SKM-1 (cell line): ENCODE results near the gene NHS.

Experiments
- DNase-seq: peaks from one replicate; lab custom pipeline; 2025; ENCODE audit not compliant: unreplicated experiment; lab: John Stamatoyannopoulos, UW

Gene NHS

GRCh38 chrX:17580539-17581152 is 205.6 kb downstream of the NHS start:
- DNase-seq, result no peak

- DNase-seq, result no peak
Observed at GRCh38 chrX:17581641-17582040, 206.6 kb downstream of the NHS start.

GRCh38 chrX:17584248-17584681 is 209.3 kb downstream of the NHS start:
- DNase-seq, result no peak

- no peak for DNase-seq
Observed at GRCh38 chrX:17585006-17585405, 210.0 kb downstream of the NHS start.

- DNase-seq, result no peak
Observed at GRCh38 chrX:17587366-17587765, 212.4 kb downstream of the NHS start.

- no peak for DNase-seq
Observed at GRCh38 chrX:17588303-17588702, 213.3 kb downstream of the NHS start.

- no peak for DNase-seq
Observed at GRCh38 chrX:17590892-17591740, 216.1 kb downstream of the NHS start.

GRCh38 chrX:17591741-17592110 is 216.7 kb downstream of the NHS start:
- no peak for DNase-seq

- no peak for DNase-seq
Observed at GRCh38 chrX:17592117-17592516, 217.1 kb downstream of the NHS start.

- DNase-seq, result no peak
Observed at GRCh38 chrX:17594693-17595092, 219.7 kb downstream of the NHS start.

GRCh38 chrX:17595456-17596035 is 220.5 kb downstream of the NHS start:
- no peak for DNase-seq

- no peak for DNase-seq
Observed at GRCh38 chrX:17596061-17596460, 221.1 kb downstream of the NHS start.

GRCh38 chrX:17596546-17597205 is 221.7 kb downstream of the NHS start:
- no peak for DNase-seq

GRCh38 chrX:17597327-17597726 is 222.3 kb downstream of the NHS start:
- DNase-seq, result no peak

GRCh38 chrX:17597836-17598439 is 222.9 kb downstream of the NHS start:
- DNase-seq, result no peak

- no peak for DNase-seq
Observed at GRCh38 chrX:17601441-17602200, 226.6 kb downstream of the NHS start.

GRCh38 chrX:17602245-17602644 is 227.2 kb downstream of the NHS start:
- no peak for DNase-seq

GRCh38 chrX:17603196-17603595 is 228.2 kb downstream of the NHS start:
- DNase-seq, result no peak

- DNase-seq, result no peak
Observed at GRCh38 chrX:17605676-17606075, 230.7 kb downstream of the NHS start.

GRCh38 chrX:17606231-17606630 is 231.2 kb downstream of the NHS start:
- DNase-seq, result no peak

- DNase-seq, result no peak
Observed at GRCh38 chrX:17608888-17609287, 233.9 kb downstream of the NHS start.
